HL-60 (cell line): ENCODE data around the gene OVCA2.

Source experiments
- DNase-seq, 2 experiments: peaks; one replicate each; pipeline ENCODE4 v3.0.0-alpha.2; 2010 to 2020; ENCODE audit warnings: low read depth in 1 of 2, low spot score in 1 of 2
- H3K27ac ChIP-seq: fragments of 250-450 bp; sonication (Bioruptor Pico); replicated peaks from 2 replicates; pipeline ENCODE4 v1.5.1; 2020; ENCODE audit warnings: mild to moderate bottlenecking, moderate library complexity
- H3K27me3 ChIP-seq: fragments of 250-450 bp; sonication (Bioruptor Pico); 2 replicates; pipeline ENCODE4 v1.5.1; 2021; ENCODE audit warnings: mild to moderate bottlenecking, moderate library complexity; ENCODE audit not compliant: insufficient read depth, poor library complexity, severe bottlenecking
- H3K4me3 ChIP-seq: replicated peaks from 2 replicates; pipeline ENCODE4 v1.5.1; 2011; ENCODE audit warnings: mild to moderate bottlenecking, control low read depth, low read length; ENCODE audit not compliant: insufficient read depth
- CTCF ChIP-seq: IDR thresholded peaks from one replicate; pipeline ENCODE4 v1.5.1; 2011; ENCODE audit warnings: low read length, control low read depth, inconsistent platforms; ENCODE audit not compliant: insufficient read depth
- GABPA ChIP-seq: IDR thresholded peaks from 2 replicates; pipeline ENCODE4 v1.6.1; 2012; ENCODE audit warnings: low read depth
- POLR2AphosphoS5 ChIP-seq: IDR thresholded peaks from 2 replicates; pipeline ENCODE4 v1.6.1; 2012; ENCODE audit warnings: low read depth
- REST ChIP-seq: IDR thresholded peaks from 2 replicates; pipeline ENCODE4 v1.6.1; 2012; ENCODE audit warnings: low read depth; ENCODE audit not compliant: insufficient replicate concordance
- SPI1 ChIP-seq: IDR thresholded peaks from 2 replicates; pipeline ENCODE4 v1.6.1; 2012; ENCODE audit warnings: low read depth, mild to moderate bottlenecking, borderline replicate concordance

The OVCA2 gene

GRCh38 chr17:2040219-2040827 is 1.5 kb upstream of the OVCA2 start:
- no peak for TF ChIP-seq GABPA
- no peaks in the 10 kb centered on the region for H3K27me3 ChIP-seq
- H3K4me3 ChIP-seq, result no peak overlapping the region
- no peak for DNase-seq
- H3K27ac ChIP-seq, result no peak overlapping the region

- TF ChIP-seq SPI1, result no peak
- no peak for TF ChIP-seq REST
- no peak for TF ChIP-seq GABPA
- TF ChIP-seq POLR2AphosphoS5, result no peak
- TF ChIP-seq CTCF, result no peak
- no peak for DNase-seq
- Histone ChIP-seq H3K4me3 (no peak overlapping the region), H3K27me3 (no peaks in the 10 kb centered on the region), H3K27ac (no peak overlapping the region)
These were observed 771 bp upstream of the OVCA2 start for GRCh38 chr17:2040942-2041560.

GRCh38 chr17:2042390-2042847 is 597 bp downstream of the OVCA2 start:
- TF ChIP-seq GABPA, result no peak
- no peak for TF ChIP-seq CTCF
- TF ChIP-seq REST, result no peak
- no peak for TF ChIP-seq POLR2AphosphoS5
- TF ChIP-seq SPI1, result no peak
- no peak for DNase-seq
- H3K4me3 ChIP-seq, result peak overlapping the region; percentile 65
- no peaks in the 10 kb centered on the region for H3K27me3 ChIP-seq
- peak overlapping the region; percentile 82 for H3K27ac ChIP-seq

GRCh38 chr17:2042933-2043332 is 1.1 kb downstream of the OVCA2 start:
- no peak overlapping the region for H3K27ac ChIP-seq

More at GRCh38 chr17:2042933-2043332, 1.1 kb downstream of the OVCA2 start:
- DNase-seq, result no peak
- Histone ChIP-seq H3K4me3 (peak overlapping the region; percentile 65), H3K27me3 (no peaks in the 10 kb centered on the region)
- TF ChIP-seq POLR2AphosphoS5 (no peak), SPI1 (no peak), CTCF (no peak), GABPA (no peak), REST (no peak)
